ENCODE measurements around the gene SFXN3.

SFXN3 gene

GRCh38 chr10:100993986-100994708 lies 36.9 kb upstream of the SFXN3 start:
- Mint-ChIP-seq H3K4me3 (peak overlapping the region; percentile 52 to 96 (median 85)), H3K9me3 (no peaks in the 10 kb centered on the region), H3K4me1 (peaks cover 36% of the 10 kb centered on the region), H3K36me3 (ENCODE audit: low read depth) (peaks cover 23% of the 10 kb centered on the region), H3K27me3 (ENCODE audit: low read depth) (no peaks in the 10 kb centered on the region), H3K27ac (peak overlapping the region; percentile 84 to 99 (median 98))
- peak; percentile 71 to 81 (median 71) for TF ChIP-seq CTCF (IDR thresholded peaks at IDR 0.05; ENCODE audit: unreplicated experiment in 3 of 3)

- Mint-ChIP-seq H3K9me3 (no peaks in the 10 kb centered on the region), H3K36me3 (ENCODE audit: low read depth) (peaks cover 23% of the 10 kb centered on the region), H3K27ac (peak overlapping the region; percentile 84 to 99 (median 98)), H3K4me1 (peaks cover 35% of the 10 kb centered on the region), H3K4me3 (peak overlapping the region; percentile 82 to 96 (median 85)), H3K27me3 (ENCODE audit: low read depth) (no peaks in the 10 kb centered on the region)
- no peak for TF ChIP-seq CTCF (IDR thresholded peaks at IDR 0.05; ENCODE audit: unreplicated experiment in 3 of 3)
These were observed 35.9 kb upstream of the SFXN3 start for GRCh38 chr10:100995181-100995580.

- Mint-ChIP-seq H3K9me3 (no peaks in the 10 kb centered on the region), H3K4me1 (peaks cover 37% of the 10 kb centered on the region), H3K36me3 (ENCODE audit: low read depth) (peaks cover 9% of the 10 kb centered on the region), H3K27me3 (ENCODE audit: low read depth) (no peaks in the 10 kb centered on the region), H3K4me3 (peak overlapping the region; percentile 85 to 96 (median 95)), H3K27ac (peak overlapping the region; percentile 88 to 99 (median 98))
- TF ChIP-seq CTCF (IDR thresholded peaks at IDR 0.05; ENCODE audit: unreplicated experiment in 3 of 3) = no peak
These were observed 34.2 kb upstream of the SFXN3 start for GRCh38 chr10:100996678-100997359.

- peak; percentile 80 to 92 (median 90) for TF ChIP-seq CTCF (IDR thresholded peaks at IDR 0.05; ENCODE audit: unreplicated experiment in 3 of 3)
- H3K36me3 Mint-ChIP-seq (ENCODE audit: low read depth) = peaks cover 9% of the 10 kb centered on the region
- H3K9me3 Mint-ChIP-seq = no peaks in the 10 kb centered on the region
- H3K4me3 Mint-ChIP-seq = peak overlapping the region; percentile 85 to 96 (median 95)
- H3K27me3 Mint-ChIP-seq (ENCODE audit: low read depth) = no peaks in the 10 kb centered on the region
- H3K27ac Mint-ChIP-seq = peak overlapping the region; percentile 98 to 99 (median 99)
- H3K4me1 Mint-ChIP-seq = peaks cover 37% of the 10 kb centered on the region
These were observed 33.5 kb upstream of the SFXN3 start for GRCh38 chr10:100997360-100998182.

GRCh38 chr10:100998183-100998990 lies 32.6 kb upstream of the SFXN3 start:
- H3K4me1 Mint-ChIP-seq = peaks cover 44% of the 10 kb centered on the region
- H3K4me3 Mint-ChIP-seq = peak overlapping the region; percentile 85 to 96 (median 95)
- H3K27me3 Mint-ChIP-seq (ENCODE audit: low read depth) = no peaks in the 10 kb centered on the region
- peak overlapping the region; percentile 98 to 99 (median 99) for H3K27ac Mint-ChIP-seq
- TF ChIP-seq CTCF (IDR thresholded peaks at IDR 0.05; ENCODE audit: unreplicated experiment in 3 of 3) = no peak
- no peaks in the 10 kb centered on the region for H3K9me3 Mint-ChIP-seq
- peaks cover 9% of the 10 kb centered on the region for H3K36me3 Mint-ChIP-seq (ENCODE audit: low read depth)

All from nephron (organoid).